Stimulated activated CD4-positive, alpha-beta T cell treated with anti-CD3 and anti-CD28 coated beads, Interleukin-1b, Interleukin-23, amount 100 ng/mL, for 24 hours (primary cell): ENCODE data around the gene ABHD17A.
"Not testable (repeated sequence)": the region's sequence is repeated elsewhere in the genome, so short reads cannot be mapped to it uniquely, and the experiment has no call there.

Experiments
- DNase-seq, 4 experiments: peaks; one replicate each; pipeline ENCODE4 v3.0.0-alpha.2; 2020; ENCODE audit warnings: low read depth in 4 of 4, low spot score in 1 of 4

Gene ABHD17A

GRCh38 chr19:1911098-1911497, 25.8 kb upstream of the ABHD17A start:
- no peak for DNase-seq

GRCh38 chr19:1910177-1910576, 24.9 kb upstream of the ABHD17A start:
- no peak for DNase-seq

DNA sequence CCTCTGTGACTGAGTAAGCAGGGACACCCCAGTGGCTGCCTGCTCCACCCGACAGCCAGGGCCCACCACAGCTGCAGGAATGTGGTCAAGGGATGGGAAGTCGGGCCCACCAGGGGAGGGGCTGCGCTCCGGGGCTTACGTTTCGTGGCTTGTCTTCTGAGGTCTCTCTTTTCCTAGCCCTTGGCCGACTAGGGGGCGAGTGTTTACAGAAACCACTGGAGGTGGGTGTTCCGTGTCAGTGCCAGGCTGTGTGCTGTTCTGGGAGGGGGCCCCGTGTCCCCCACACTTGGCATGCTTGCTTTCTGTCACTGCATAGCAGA, 24.4 kb upstream of the ABHD17A start:
- no peak for DNase-seq

GRCh38 chr19:1908364-1908678, 23.0 kb upstream of the ABHD17A start:
- no peak for DNase-seq

GRCh38 chr19:1907563-1908363, 22.5 kb upstream of the ABHD17A start:
- no peak for DNase-seq

GRCh38 chr19:1906985-1907562, 21.8 kb upstream of the ABHD17A start:
- DNase-seq, result no peak

DNA sequence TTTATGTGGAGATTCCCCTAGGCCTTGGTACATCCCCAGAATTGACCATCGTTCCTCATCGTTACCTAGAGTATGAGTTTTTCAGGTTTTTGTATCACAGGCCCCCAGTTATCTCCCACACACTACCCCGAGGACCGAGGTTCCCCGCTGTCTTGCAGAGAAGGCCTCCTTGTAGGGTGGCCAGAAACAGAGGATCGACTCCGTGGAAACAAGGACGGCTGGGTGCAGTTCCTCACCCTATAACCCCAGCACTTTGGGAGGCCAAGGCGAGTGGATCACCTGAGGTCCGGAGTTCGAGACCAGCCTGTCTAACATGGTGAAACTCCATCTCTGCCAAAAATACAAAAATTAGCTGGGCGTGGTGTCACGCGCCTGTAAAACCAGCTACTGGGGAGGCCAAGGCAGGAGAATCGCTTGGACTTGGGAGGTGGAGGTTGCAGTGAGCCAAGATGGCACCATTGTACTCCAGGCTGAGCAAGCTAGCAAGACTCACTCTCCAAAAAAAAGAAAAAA, 20.6 kb upstream of the ABHD17A start:
- DNase-seq, result no peak

GRCh38 chr19:1905110-1905862, 20.0 kb upstream of the ABHD17A start, which contains the start of the genes ADAT3 and SCAMP4:
Gene ADAT3 (plus strand): TSS chr19:1905399. CDS start chr19:1912048, 6,649 bp downstream.
Gene SCAMP4 (plus strand): TSS chr19:1905399. CDS start chr19:1915020, 9,621 bp downstream.
- DNase-seq, result peak; percentile 91 to 99 (median 96)

- DNase-seq, result no peak
Observed at GRCh38 chr19:1904860-1905109, 19.5 kb upstream of the ABHD17A start.

- no peak for DNase-seq
Observed at GRCh38 chr19:1902923-1903322, 17.6 kb upstream of the ABHD17A start.

- no peak for DNase-seq
Observed at GRCh38 chr19:1901940-1902404, 16.7 kb upstream of the ABHD17A start.

GRCh38 chr19:1896508-1896907, 11.2 kb upstream of the ABHD17A start:
- DNase-seq, result no peak

DNA sequence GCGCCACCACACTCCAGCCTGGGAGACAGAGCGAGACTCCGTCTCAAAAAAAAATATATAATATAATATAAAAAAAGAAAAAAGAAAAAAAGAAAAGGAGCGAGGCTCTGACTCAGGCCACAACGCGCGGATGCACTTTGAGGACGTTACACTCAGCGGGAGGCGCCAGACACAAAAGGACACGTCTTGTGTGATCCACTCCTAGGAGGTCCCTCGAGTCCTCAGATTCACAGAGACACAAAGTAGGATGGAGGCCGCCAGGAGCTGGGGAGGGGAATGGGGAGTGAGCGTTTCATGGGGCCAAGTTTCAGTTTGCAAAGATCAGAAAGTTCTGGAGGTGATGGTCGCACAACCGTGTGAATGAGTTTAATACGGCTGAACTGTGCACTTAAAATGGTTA, 8.5 kb upstream of the ABHD17A start:
- no peak for DNase-seq

DNA sequence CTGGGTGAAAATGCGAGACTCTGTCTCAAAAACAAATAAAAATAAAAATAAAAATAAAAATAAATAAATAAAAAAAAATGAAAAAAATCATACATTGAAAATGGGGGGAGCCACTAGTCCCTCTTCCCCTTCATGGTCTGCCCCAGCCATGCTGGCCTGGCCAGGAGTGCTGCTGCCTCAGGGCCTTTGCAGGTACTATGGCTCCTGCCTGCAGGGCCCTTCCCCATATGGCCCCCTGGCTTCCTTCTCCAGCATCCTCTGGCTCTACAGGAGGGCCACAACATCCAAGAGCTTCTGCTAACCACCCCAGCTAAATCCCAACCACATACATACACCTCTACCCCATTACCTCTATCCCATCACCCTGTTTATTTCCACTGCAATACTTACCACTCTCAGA, 4.6 kb upstream of the ABHD17A start:
- no peak for DNase-seq

DNA sequence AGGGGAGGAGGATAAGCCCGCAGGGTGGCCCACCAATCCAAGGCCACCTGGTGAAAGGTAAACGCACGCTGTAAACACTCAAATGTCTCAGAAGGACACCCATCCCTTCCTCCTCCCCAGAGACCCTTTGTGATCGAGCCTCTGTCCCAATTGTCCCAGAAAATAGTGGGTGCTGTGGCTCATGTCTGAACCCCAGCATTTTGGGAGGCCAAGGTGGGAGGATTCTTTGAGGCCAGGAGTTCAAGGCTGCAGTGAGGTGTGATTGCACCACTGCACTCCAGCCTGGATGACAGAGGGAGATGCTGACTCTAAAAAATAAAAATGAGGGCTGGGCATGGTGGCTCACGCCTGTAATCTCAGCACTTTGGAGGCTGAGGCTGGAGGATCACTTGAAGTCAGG, 3.1 kb upstream of the ABHD17A start:
- DNase-seq, result no peak

- DNase-seq, result not testable (repeated sequence)
Observed at GRCh38 chr19:1886360-1886759, 1.1 kb upstream of the ABHD17A start.

- DNase-seq, result no peak
Observed at GRCh38 chr19:1884719-1885334, 469 bp downstream of the ABHD17A start.

GRCh38 chr19:1884291-1884718, 991 bp downstream of the ABHD17A start:
- DNase-seq, result no peak

- no peak for DNase-seq
Observed at GRCh38 chr19:1883784-1884183, 1.5 kb downstream of the ABHD17A start.

DNA sequence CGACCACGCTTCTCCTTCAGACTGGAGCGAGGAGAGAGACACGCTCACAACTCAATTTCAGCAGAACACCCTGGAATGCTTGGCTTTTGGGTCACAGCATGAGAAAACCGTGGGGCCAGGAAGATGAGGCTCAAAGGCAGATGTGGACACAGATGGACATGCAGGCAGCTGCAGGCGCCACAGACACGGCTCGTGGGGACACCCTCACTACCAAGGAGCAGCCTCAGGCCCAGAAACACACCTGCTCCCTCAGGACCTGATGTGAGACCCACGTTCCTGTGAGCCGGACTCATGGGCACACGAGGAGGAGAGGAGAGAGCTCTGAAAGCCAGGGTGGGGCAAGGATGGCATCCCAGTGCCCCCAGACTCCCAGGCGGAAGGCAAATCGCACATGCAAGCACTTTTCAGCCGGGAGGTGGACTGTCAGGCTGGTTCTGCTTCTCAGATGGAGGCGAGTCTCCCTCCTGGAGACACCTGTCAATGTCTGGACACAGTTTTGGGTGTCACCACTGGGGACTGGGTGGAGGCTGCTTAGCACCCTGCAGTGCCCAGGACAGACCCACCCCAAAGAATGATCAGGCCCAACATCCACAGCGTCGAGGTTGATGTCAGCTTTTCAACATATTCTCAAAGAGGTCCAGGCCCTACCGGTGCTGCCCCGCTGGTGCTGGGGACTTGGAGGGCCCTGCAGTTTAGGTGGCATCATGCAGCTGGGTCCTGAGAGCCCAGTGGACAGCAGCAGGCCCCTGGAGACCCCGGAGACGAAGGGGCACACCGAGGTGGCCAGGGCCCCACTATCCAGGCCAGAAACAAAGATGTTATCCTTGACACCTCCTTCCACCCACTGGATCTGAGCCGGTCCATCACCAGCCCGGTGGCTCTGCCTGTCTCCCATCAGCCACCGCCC, 2.3 kb downstream of the ABHD17A start:
- DNase-seq, result no peak
